Muscle layer of duodenum (tissue), 2 donors: Measurements from ENCODE around the gene ZC3H4.

ENCODE experiments used
- H3K27ac ChIP-seq: one replicate; pipeline ENCODE4 v1.7.0; 2013; ENCODE audit warnings: mild to moderate bottlenecking, low read length
- H3K27me3 ChIP-seq: one replicate; pipeline ENCODE4 v1.7.0; 2013; ENCODE audit warnings: low read depth, mild to moderate bottlenecking, control low read depth, low read length
- H3K36me3 ChIP-seq, 2 donors: one replicate each; pipeline ENCODE4 v1.7.0; 2013; ENCODE audit warnings: low read length in 2 of 2, control low read depth in 1 of 2, mild to moderate bottlenecking in 1 of 2; ENCODE audit not compliant: insufficient read depth in 2 of 2, control insufficient read depth in 1 of 2
- H3K4me1 ChIP-seq, 2 donors: one replicate each; pipeline ENCODE4 v1.7.0; 2013; ENCODE audit warnings: low read length in 2 of 2, mild to moderate bottlenecking in 2 of 2, control low read depth in 1 of 2, moderate library complexity in 1 of 2; ENCODE audit not compliant: insufficient read depth in 2 of 2, control insufficient read depth in 1 of 2
- H3K4me3 ChIP-seq, 2 donors: one replicate each; pipeline ENCODE4 v1.7.0; 2013; ENCODE audit warnings: low read length in 2 of 2, low read depth in 1 of 2, mild to moderate bottlenecking in 1 of 2
- H3K9me3 ChIP-seq, 2 donors: one replicate each; pipeline ENCODE4 v1.7.0; 2013; ENCODE audit warnings: low read length in 2 of 2, control low read depth in 1 of 2, mild to moderate bottlenecking in 1 of 2; ENCODE audit not compliant: control insufficient read depth in 1 of 2
- donor health status: healthy.

The ZC3H4 gene

GRCh38 chr19:47022541-47023447, 90.8 kb downstream of the ZC3H4 start:
- no peaks in the 10 kb centered on the region for H3K9me3 ChIP-seq
- peaks cover 0 to 29% of the 10 kb centered on the region in 2 donors for H3K4me1 ChIP-seq
- H3K27ac ChIP-seq = no peak overlapping the region
- H3K4me3 ChIP-seq = no peak overlapping the region
- H3K36me3 ChIP-seq = no peaks in the 10 kb centered on the region
- H3K27me3 ChIP-seq = peaks cover 32% of the 10 kb centered on the region

- H3K27ac ChIP-seq = no peak overlapping the region
- H3K27me3 ChIP-seq = peaks cover 32% of the 10 kb centered on the region
- peaks cover 0 to 29% of the 10 kb centered on the region in 2 donors for H3K4me1 ChIP-seq
- H3K9me3 ChIP-seq = no peaks in the 10 kb centered on the region
- H3K36me3 ChIP-seq = no peaks in the 10 kb centered on the region
- H3K4me3 ChIP-seq = no peak overlapping the region
These were observed 91.4 kb downstream of the ZC3H4 start for GRCh38 chr19:47022140-47022536.

GRCh38 chr19:47021536-47022139, 91.9 kb downstream of the ZC3H4 start:
- H3K36me3 ChIP-seq = no peaks in the 10 kb centered on the region
- peak overlapping the region in 1 of 2 donors; percentile 53 for H3K4me3 ChIP-seq
- peaks cover 32% of the 10 kb centered on the region for H3K27me3 ChIP-seq
- H3K27ac ChIP-seq = no peak overlapping the region
- no peaks in the 10 kb centered on the region for H3K9me3 ChIP-seq
- H3K4me1 ChIP-seq = peaks cover 0 to 29% of the 10 kb centered on the region in 2 donors

GRCh38 chr19:47020992-47021496, 92.5 kb downstream of the ZC3H4 start:
- H3K4me3 ChIP-seq = peak overlapping the region in 1 of 2 donors; percentile 53
- H3K36me3 ChIP-seq = no peaks in the 10 kb centered on the region
- no peaks in the 10 kb centered on the region for H3K9me3 ChIP-seq
- H3K4me1 ChIP-seq = peaks cover 0 to 29% of the 10 kb centered on the region in 2 donors
- H3K27ac ChIP-seq = no peak overlapping the region
- H3K27me3 ChIP-seq = peaks cover 29% of the 10 kb centered on the region

- H3K4me1 ChIP-seq = peaks cover 0 to 29% of the 10 kb centered on the region in 2 donors
- no peak overlapping the region for H3K27ac ChIP-seq
- no peaks in the 10 kb centered on the region for H3K9me3 ChIP-seq
- peaks cover 29% of the 10 kb centered on the region for H3K27me3 ChIP-seq
- peak overlapping the region in 1 of 2 donors; percentile 24 for H3K4me3 ChIP-seq
- H3K36me3 ChIP-seq = no peaks in the 10 kb centered on the region
These were observed 93.3 kb downstream of the ZC3H4 start for GRCh38 chr19:47020132-47020805.

GRCh38 chr19:47019431-47020041, 94.0 kb downstream of the ZC3H4 start, which contains the start of gene NPAS1:
Gene NPAS1, plus strand, starts transcription at chr19:47019837. Its CDS starts 1,211 bp downstream, at chr19:47021048.
- H3K27ac ChIP-seq = no peak within 1 kb of the TSS
- peaks cover 0 to 29% of the 10 kb centered on the region in 2 donors for H3K4me1 ChIP-seq
- no peaks in the 10 kb centered on the region for H3K36me3 ChIP-seq
- H3K27me3 ChIP-seq = peaks cover 29% of the 10 kb centered on the region
- peak within 1 kb of the TSS in 1 of 2 donors; percentile 24 for H3K4me3 ChIP-seq
- H3K9me3 ChIP-seq = no peaks in the 10 kb centered on the region

- Histone ChIP-seq H3K4me3 (no peak overlapping the region), H3K4me1 (peaks cover 0 to 29% of the 10 kb centered on the region in 2 donors), H3K36me3 (no peaks in the 10 kb centered on the region), H3K27ac (no peak overlapping the region), H3K27me3 (peaks cover 25% of the 10 kb centered on the region), H3K9me3 (no peaks in the 10 kb centered on the region)
These were observed 94.7 kb downstream of the ZC3H4 start for GRCh38 chr19:47018923-47019322.
